DMS79 treated with DMSO at 0.1 percent for 48 hours (cell line): ENCODE results near the gene ALOX5.

ENCODE experiments used
- DNase-seq: peaks from one replicate; lab custom pipeline; 2025; lab: John Stamatoyannopoulos, UW

ALOX5 gene

GRCh38 chr10:45424668-45425404 lies 50.8 kb downstream of the ALOX5 start:
- DNase-seq: no peak

- DNase-seq: no peak
Observed at GRCh38 chr10:45425621-45426563, 51.9 kb downstream of the ALOX5 start.

DNA sequence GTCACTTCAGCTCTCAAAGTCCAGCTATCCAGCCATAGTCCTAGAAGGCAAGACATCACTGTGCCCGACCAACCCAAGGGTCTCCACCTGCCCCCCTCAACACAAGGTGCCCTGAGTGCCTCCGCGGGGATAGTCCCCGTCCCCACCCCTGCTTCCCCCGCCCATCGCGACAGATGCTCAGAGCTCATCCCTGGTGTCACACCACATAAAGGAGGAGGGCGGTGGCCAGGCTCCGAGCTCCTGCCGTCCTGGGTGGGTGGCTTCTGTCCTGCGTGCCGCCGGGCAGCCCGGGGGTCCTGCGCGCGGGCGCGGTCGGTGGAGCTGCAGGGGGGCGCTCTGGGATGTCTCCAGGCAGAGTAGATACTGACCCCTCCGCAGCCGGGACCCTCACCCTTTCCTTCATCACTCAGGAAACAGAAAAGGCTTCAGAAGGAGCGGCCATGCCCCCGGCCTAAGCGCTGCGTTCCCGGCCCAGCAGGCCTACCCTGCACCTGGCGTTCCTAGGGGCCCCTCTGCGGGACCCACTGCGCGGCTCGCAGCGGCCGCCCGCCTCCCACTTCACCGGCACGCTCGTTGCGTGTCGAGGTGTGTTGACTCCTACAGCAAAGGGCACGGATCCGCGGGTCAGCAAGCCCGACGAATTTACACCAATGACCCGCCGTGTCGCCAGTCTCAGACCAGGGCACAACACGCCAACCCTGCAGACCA lies 53.4 kb downstream of the ALOX5 start:
- DNase-seq: no peak

GRCh38 chr10:45427970-45428366 lies 54.0 kb downstream of the ALOX5 start:
- DNase-seq: no peak

GRCh38 chr10:45428611-45429510 lies 54.8 kb downstream of the ALOX5 start:
- no peak for DNase-seq

GRCh38 chr10:45429790-45430189 lies 55.8 kb downstream of the ALOX5 start:
- DNase-seq: no peak

DNA sequence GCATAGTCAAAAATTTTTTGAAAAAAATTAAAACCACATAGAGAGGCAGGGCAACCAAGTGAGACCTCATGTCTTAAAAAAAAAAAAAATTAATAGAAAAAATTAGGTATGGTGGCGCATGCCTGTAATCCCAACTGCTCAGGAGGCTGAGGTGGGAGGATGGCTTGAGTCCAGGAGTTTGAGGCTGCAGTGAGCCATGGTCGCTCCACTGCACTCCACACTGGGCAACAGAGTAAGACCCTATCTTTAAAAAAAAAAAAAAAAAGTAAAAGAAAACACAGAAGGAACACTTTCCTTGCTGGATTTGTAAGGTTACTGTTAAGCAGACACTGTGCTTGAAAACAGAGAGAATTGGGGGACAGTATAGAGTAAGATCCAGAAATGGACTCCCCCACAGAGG lies 58.1 kb downstream of the ALOX5 start:
- DNase-seq: no peak

GRCh38 chr10:45432700-45433472 lies 58.9 kb downstream of the ALOX5 start:
- no peak for DNase-seq

DNA sequence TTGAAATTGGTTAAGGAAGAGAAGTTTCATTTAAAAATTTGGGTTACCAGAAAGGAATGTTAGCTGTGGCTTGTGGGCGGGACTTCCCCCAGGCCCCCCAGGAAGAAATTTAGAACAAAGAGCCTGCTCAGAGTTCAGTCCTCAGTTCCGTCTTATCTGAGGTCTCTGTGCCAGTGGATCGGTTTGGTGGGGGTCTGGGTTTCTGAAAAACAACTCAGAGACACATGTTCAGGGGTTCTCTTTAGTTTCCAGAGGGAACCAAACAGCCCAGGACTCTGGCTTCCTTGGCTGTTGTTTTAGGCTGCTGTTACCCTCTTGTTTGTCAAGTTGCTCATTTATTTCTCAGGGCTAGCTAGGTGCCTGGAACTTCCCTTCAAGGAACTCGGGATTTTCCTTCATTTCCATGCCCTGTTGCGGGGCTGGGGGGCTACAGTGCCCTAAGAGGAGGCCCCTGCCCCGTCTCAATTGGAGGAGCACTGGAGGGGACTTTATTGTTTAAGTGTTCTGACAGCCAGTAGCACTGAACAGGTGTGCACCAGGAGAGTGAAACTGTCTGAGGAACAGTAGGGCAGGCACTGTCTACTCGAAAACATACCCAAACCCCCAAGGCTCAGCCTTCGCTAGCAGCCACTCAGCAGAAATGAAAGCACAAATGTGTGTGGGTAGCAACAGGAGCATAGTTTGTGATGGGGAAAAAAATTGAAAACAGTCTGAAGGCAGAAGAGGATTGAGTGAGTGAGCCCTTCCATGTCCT lies 59.9 kb downstream of the ALOX5 start:
- DNase-seq: no peak

DNA sequence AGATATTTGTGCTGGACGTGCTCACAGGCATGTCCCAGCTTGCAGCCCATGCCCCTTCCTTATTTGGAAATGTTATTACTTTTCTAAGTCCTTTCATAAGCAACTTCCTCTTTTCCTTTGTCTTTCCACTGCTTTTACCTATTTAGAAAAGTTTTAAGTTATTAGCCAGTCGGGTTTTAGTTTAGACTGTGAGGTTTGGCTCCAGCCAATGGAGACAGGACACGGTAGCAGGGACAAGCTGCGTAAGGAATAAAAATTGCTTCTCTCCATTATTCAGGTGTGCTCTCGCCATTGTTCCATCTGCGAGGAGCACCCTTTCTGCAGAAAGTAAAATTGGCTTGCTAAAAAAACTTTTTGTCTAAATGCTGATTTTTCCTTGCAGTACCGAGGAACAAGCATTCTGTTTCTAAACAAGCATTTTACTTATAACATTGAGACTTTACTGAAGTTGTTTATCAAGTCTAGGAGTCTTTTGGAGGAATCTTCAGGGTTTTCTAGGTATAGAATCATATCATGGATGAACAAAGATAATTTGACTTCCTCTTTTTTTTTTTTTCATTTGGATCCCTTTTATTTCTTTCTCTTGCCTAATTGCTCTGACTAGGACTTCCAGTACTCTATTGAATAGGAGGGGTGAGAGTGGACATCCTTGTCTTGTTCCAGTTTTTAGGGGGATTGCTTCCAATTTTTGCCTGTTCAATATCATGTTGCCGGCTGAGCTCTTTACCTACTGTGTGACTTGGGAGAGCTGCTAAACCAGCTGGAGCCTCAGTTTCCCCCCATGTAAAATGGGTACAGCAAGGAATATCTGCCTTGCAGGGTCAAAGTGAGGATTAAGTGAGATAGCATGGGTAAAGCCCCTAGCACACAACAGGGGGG lies 63.8 kb downstream of the ALOX5 start:
- DNase-seq: no peak

DNA sequence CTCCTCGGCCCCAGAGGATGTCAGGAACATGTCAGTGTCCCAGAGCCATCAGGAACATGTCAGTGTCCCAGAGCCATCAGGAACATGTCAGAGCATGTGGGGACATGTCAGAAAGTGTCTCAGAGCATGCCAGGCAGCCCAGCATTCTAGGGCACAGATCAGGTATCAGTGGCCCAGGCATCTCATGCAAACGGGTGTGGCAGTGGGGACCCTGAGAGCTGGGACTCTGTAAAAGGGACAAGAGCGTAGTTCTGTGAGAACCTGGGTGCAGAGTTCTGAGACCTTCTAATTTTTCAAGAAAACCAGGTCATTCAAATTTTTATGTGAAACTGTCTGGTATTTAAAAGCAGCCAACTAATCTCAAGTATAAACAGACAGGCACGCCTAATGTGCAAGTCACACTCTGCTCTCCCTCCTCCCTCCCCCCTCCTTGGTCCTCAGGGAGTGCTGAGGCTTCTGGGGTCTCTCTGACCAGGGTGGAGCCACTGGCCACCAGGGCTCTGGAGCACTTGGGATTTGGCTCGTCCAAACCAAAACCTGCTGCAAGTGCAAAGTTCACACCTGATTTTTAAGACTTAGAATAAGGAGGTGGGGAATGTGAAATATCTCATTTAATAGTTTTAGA lies 64.6 kb downstream of the ALOX5 start:
- no peak for DNase-seq

DNA sequence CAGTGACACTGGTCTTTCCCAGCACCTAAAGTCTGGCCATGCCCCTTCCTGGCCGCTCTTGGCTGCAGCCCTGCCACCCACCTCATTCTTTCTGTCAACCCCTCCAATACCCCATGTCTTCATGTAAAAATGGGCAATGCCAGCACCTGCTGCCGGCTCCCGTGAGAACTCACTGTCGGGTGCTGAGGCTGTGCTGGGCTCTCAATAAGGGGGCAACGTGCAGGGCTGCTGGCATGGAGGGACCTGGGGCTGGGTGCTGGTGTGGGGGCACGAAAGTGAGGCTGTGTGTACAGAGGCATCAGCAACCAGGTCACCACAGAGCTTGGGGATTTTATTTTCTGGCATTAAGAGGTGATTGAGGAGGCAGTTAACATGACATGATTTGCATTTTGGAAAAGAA lies 65.3 kb downstream of the ALOX5 start:
- DNase-seq: no peak

- no peak for DNase-seq
Observed at GRCh38 chr10:45439873-45440272, 65.9 kb downstream of the ALOX5 start.

DNA sequence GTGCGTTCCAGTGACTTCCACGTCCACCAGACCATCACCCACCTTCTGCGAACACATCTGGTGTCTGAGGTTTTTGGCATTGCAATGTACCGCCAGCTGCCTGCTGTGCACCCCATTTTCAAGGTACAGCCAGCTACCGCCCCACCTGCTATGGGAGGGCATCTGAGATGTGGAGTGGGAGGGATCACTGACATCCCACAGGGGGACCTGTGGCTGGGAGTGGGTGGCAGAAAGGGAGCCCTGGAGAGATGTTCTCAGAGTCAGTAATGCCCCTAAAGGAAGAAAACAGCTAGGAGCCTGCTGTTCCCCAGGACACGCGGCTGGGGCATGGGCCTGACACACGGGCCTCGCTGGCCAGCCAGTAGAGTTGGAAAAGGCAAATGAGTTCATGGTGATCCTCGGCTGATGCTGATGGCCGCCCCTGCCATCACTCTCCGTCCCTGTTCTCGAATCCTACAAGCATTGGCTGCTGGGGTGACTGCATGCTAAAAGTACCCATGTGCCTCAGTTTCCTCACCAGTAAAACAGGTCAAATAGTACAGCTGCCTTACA lies 66.6 kb downstream of the ALOX5 start:
- DNase-seq: no peak

GRCh38 chr10:45441239-45442190 lies 67.5 kb downstream of the ALOX5 start:
- no peak for DNase-seq

GRCh38 chr10:45442251-45442650 lies 68.2 kb downstream of the ALOX5 start:
- no peak for DNase-seq

GRCh38 chr10:45442662-45443061 lies 68.6 kb downstream of the ALOX5 start:
- DNase-seq: no peak
